Activated CD8-positive, alpha-beta T cell treated with anti-CD3 and anti-CD28 coated beads for 36 hours (primary cell): ENCODE measurements around the gene NUAK1. TPM values are rescaled to one million over a fixed set of nuclear protein-coding genes. Genes with fewer than 3 reads are reported as not detected.
"Not testable (repeated sequence)": the region's sequence is repeated elsewhere in the genome, so short reads cannot be mapped to it uniquely, and the experiment has no call there.

Source experiments
- ATAC-seq: fragments of 200-7000 bp; cut with Tn5 transposase; one replicate; pipeline ENCODE4 v1.10.0; 2021; ENCODE audit warnings: mild to moderate bottlenecking, moderate library complexity
- CTCF ChIA-PET: fragments of 350-600 bp; sonication (Branson Sonifier 250); formaldehyde crosslinking; loops from one replicate; lab custom pipeline; 2021; ENCODE audit warnings: antibody characterized with exemption; lab: Charles Lee
- POLR2A ChIA-PET: fragments of 350-600 bp; sonication (Branson Sonifier 250); formaldehyde crosslinking; loops from one replicate; lab custom pipeline; 2021; ENCODE audit warnings: antibody characterized with exemption; lab: Charles Lee
- DNase-seq: peaks from one replicate; pipeline ENCODE4 v3.0.0-alpha.2; 2020
- H3K27ac Mint-ChIP-seq: one replicate; pipeline ENCODE4 v1.8.0; 2021; ENCODE audit warnings: mild to moderate bottlenecking, mixed read lengths
- H3K27me3 Mint-ChIP-seq: one replicate; pipeline ENCODE4 v1.8.0; 2021; ENCODE audit warnings: mixed read lengths
- H3K36me3 Mint-ChIP-seq: one replicate; pipeline ENCODE4 v1.8.0; 2021; ENCODE audit warnings: low read depth, mixed read lengths
- H3K4me1 Mint-ChIP-seq: one replicate; pipeline ENCODE4 v1.8.0; 2021; ENCODE audit warnings: low read depth, mixed read lengths
- H3K4me3 Mint-ChIP-seq: one replicate; pipeline ENCODE4 v1.8.0; 2021; ENCODE audit warnings: mild to moderate bottlenecking, moderate library complexity, mixed read lengths
- H3K9me3 Mint-ChIP-seq: one replicate; pipeline ENCODE4 v1.8.0; 2021; ENCODE audit warnings: mixed read lengths
- CTCF ChIP-seq: fragments of 200-600 bp; IDR thresholded peaks from one replicate; pipeline ENCODE4 v1.8.0; 2022; ENCODE audit warnings: antibody characterized with exemption, mild to moderate bottlenecking
- intact Hi-C: fragments of 100-400 bp; cut with micrococcal nuclease; formaldehyde crosslinking; loops from one replicate; pipeline ENCODE4 v1.10.0; 2022
- total RNA-seq, 2 experiments: library from RNA; stranded (reverse); gene quantifications; one replicate each; pipeline ENCODE4 v1.2.3, GENCODE V29; 2021

The NUAK1 gene
- total RNA-seq, 2 experiments from 2014 or later = not detected

GRCh38 chr12:106020736-106021135 lies 118.0 kb downstream of the NUAK1 start:
- H3K27me3 Mint-ChIP-seq = peaks cover 12% of the 10 kb centered on the region
- intact Hi-C loops = no loop called here
- H3K4me1 Mint-ChIP-seq = no peaks in the 10 kb centered on the region
- no peak overlapping the region for H3K4me3 Mint-ChIP-seq
- CTCF ChIA-PET = no interaction called here
- TF ChIP-seq CTCF = no peak
- ATAC-seq (no peak), DNase-seq (no peak)
- H3K36me3 Mint-ChIP-seq = no peaks in the 10 kb centered on the region
- H3K9me3 Mint-ChIP-seq = peaks cover 14% of the 10 kb centered on the region
- POLR2A ChIA-PET = no interaction called here
- no peak overlapping the region for H3K27ac Mint-ChIP-seq

GRCh38 chr12:106019144-106019543 lies 119.6 kb downstream of the NUAK1 start:
- intact Hi-C loops = no loop called here
- Mint-ChIP-seq H3K27ac (no peak overlapping the region), H3K36me3 (no peaks in the 10 kb centered on the region), H3K27me3 (peaks cover 12% of the 10 kb centered on the region), H3K9me3 (peaks cover 14% of the 10 kb centered on the region), H3K4me1 (no peaks in the 10 kb centered on the region), H3K4me3 (no peak overlapping the region)
- DNase-seq (no peak), ATAC-seq (no peak)
- TF ChIP-seq CTCF = no peak
- POLR2A ChIA-PET = no interaction called here
- CTCF ChIA-PET = no interaction called here

GRCh38 chr12:106018286-106018685 lies 120.5 kb downstream of the NUAK1 start:
- Mint-ChIP-seq H3K36me3 (no peaks in the 10 kb centered on the region), H3K4me3 (no peak overlapping the region), H3K27ac (no peak overlapping the region), H3K9me3 (peaks cover 14% of the 10 kb centered on the region), H3K27me3 (peaks cover 12% of the 10 kb centered on the region), H3K4me1 (no peaks in the 10 kb centered on the region)
- ATAC-seq = no peak
- DNase-seq = no peak
- intact Hi-C loops = no loop called here
- POLR2A ChIA-PET = no interaction called here
- CTCF ChIA-PET = interaction anchor here (0.7 kb wide), 1 partner anchor 35 kb away, joined by 3 read pairs; no protein-coding TSS in a partner anchor
- TF ChIP-seq CTCF = no peak

- H3K4me3 Mint-ChIP-seq, H3K36me3 Mint-ChIP-seq, intact Hi-C loops, CTCF ChIA-PET, ATAC-seq, POLR2A ChIA-PET, DNase-seq, H3K4me1 Mint-ChIP-seq, H3K27ac Mint-ChIP-seq: not testable (repeated sequence)
- Mint-ChIP-seq H3K9me3 (peaks cover 14% of the 10 kb centered on the region), H3K27me3 (peaks cover 12% of the 10 kb centered on the region)
These were observed 122.0 kb downstream of the NUAK1 start for GRCh38 chr12:106016601-106017278.

GRCh38 chr12:106015646-106016045 lies 123.1 kb downstream of the NUAK1 start:
- DNase-seq = no peak
- Mint-ChIP-seq H3K36me3 (no peaks in the 10 kb centered on the region), H3K4me3 (no peak overlapping the region), H3K4me1 (no peaks in the 10 kb centered on the region), H3K27me3 (peaks cover 10% of the 10 kb centered on the region), H3K27ac (no peak overlapping the region), H3K9me3 (peaks cover 14% of the 10 kb centered on the region)
- ATAC-seq = no peak
- intact Hi-C loops = no loop called here
- no peak for TF ChIP-seq CTCF
- ChIA-PET POLR2A (no interaction called here), CTCF (interaction anchor here (1.2 kb wide), 1 partner anchor 120 kb away, joined by 3 read pairs; no protein-coding TSS in a partner anchor)
